Measurements from ENCODE around the gene SEC61B.
A peak's percentile ranks its signal among the peaks of the same experiment; 100 is the strongest.

SEC61B gene

GRCh38 chr9:99182356-99182755 lies 39.7 kb upstream of the SEC61B start:
- no peaks in the 10 kb centered on the region for H3K79me2 ChIP-seq (ENCODE audit: insufficient read depth, low read length)
- H3K27me3 ChIP-seq (ENCODE audit: low read length) = no peaks in the 10 kb centered on the region
- peak overlapping the region; percentile 52 for H3K4me2 ChIP-seq (ENCODE audit: low read depth, low read length, poor library complexity, severe bottlenecking)
- no peaks in the 10 kb centered on the region for H3K9me3 ChIP-seq (ENCODE audit: insufficient read depth, low read length)
- H3K27ac ChIP-seq (ENCODE audit: low read depth, low read length) = peak overlapping the region; percentile 93
- peak overlapping the region; percentile 56 for H3K9ac ChIP-seq (ENCODE audit: low read length)
- TF ChIP-seq, protein P1, sequence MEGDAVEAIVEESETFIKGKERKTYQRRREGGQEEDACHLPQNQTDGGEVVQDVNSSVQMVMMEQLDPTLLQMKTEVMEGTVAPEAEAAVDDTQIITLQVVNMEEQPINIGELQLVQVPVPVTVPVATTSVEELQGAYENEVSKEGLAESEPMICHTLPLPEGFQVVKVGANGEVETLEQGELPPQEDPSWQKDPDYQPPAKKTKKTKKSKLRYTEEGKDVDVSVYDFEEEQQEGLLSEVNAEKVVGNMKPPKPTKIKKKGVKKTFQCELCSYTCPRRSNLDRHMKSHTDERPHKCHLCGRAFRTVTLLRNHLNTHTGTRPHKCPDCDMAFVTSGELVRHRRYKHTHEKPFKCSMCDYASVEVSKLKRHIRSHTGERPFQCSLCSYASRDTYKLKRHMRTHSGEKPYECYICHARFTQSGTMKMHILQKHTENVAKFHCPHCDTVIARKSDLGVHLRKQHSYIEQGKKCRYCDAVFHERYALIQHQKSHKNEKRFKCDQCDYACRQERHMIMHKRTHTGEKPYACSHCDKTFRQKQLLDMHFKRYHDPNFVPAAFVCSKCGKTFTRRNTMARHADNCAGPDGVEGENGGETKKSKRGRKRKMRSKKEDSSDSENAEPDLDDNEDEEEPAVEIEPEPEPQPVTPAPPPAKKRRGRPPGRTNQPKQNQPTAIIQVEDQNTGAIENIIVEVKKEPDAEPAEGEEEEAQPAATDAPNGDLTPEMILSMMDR (IDR thresholded peaks at IDR 0.05; ENCODE audit: insufficient read depth, low read length, poor library complexity, severe bottlenecking) = no peak
- no peak for TF ChIP-seq EZH2phosphoT487 (conservative IDR thresholded peaks at IDR 0.05; ENCODE audit: low read length)
- no peak overlapping the region for H3K4me3 ChIP-seq (ENCODE audit: insufficient read depth, low read length, poor library complexity, severe bottlenecking)
- H3F3A ChIP-seq (ENCODE audit: insufficient read depth) = peaks cover 48% of the 10 kb centered on the region
- no peaks in the 10 kb centered on the region for H3K9me2 ChIP-seq (replicated peaks; ENCODE audit: insufficient read depth, low read length)
- no peaks in the 10 kb centered on the region for H4K20me1 ChIP-seq (ENCODE audit: low read depth, low read length)
- H2AFZ ChIP-seq (ENCODE audit: low read depth, low read length, severe bottlenecking) = no peak overlapping the region
- no peaks in the 10 kb centered on the region for H3K36me3 ChIP-seq (ENCODE audit: low read length)

DNA sequence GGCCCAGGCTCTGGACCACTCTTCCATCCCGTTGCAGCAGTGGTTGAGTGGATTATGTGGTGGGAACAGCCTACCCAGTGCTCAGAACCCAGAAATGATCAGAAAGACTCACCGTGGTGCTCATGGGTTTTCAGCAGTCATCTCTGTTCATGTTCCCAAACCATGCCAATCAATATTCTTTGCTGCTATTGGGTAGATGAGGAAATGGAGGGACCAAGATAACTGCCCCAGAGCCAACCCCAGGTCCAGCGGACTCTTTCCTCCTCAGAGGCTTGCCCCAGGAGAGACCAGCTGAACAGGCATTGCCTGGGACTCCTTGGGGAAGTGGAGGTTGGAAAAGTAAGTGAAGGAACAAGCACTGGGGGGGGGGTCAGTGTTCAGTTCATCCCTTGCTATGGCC lies 38.5 kb upstream of the SEC61B start:
- Histone ChIP-seq H3K9me2 (replicated peaks; ENCODE audit: insufficient read depth, low read length) (no peaks in the 10 kb centered on the region), H3K4me3 (ENCODE audit: insufficient read depth, low read length, poor library complexity, severe bottlenecking) (no peak overlapping the region), H4K20me1 (ENCODE audit: low read depth, low read length) (no peaks in the 10 kb centered on the region), H3K27me3 (ENCODE audit: low read length) (no peaks in the 10 kb centered on the region), H3F3A (ENCODE audit: insufficient read depth) (peaks cover 36% of the 10 kb centered on the region), H3K9ac (ENCODE audit: low read length) (peak overlapping the region; percentile 56), H3K9me3 (ENCODE audit: insufficient read depth, low read length) (no peaks in the 10 kb centered on the region), H3K36me3 (ENCODE audit: low read length) (no peaks in the 10 kb centered on the region), H3K27ac (ENCODE audit: low read depth, low read length) (peak overlapping the region; percentile 93), H3K4me2 (ENCODE audit: low read depth, low read length, poor library complexity, severe bottlenecking) (peak overlapping the region; percentile 52), H2AFZ (ENCODE audit: low read depth, low read length, severe bottlenecking) (peak overlapping the region; percentile 6), H3K79me2 (ENCODE audit: insufficient read depth, low read length) (no peaks in the 10 kb centered on the region)
- TF ChIP-seq, protein P1 (IDR thresholded peaks at IDR 0.05; ENCODE audit: insufficient read depth, low read length, poor library complexity, severe bottlenecking) = no peak
- TF ChIP-seq EZH2phosphoT487 (conservative IDR thresholded peaks at IDR 0.05; ENCODE audit: low read length) = no peak

DNA sequence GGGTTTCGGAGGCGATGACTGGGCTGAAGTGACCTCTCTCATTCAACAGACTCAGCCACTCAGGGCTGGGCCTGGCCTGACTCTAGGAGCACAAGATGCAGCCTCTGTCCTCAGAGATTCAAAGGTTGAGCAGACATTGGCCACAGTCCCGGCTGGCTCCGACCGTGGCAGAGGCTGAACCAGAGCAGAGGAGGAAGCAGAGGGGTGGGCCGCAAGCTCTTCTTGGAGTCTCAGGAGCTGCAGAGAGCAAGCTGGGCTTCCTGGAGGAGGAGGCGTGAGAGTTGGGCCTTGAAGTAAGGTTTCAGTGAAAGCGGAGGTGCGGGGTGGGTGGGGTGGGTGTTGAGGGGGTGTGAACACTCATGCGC lies 38.0 kb upstream of the SEC61B start:
- H3K27ac ChIP-seq (ENCODE audit: low read depth, low read length) = peak overlapping the region; percentile 93
- no peaks in the 10 kb centered on the region for H3K9me3 ChIP-seq (ENCODE audit: insufficient read depth, low read length)
- H3K36me3 ChIP-seq (ENCODE audit: low read length) = no peaks in the 10 kb centered on the region
- H3K4me3 ChIP-seq (ENCODE audit: insufficient read depth, low read length, poor library complexity, severe bottlenecking) = no peak overlapping the region
- peak overlapping the region; percentile 56 for H3K9ac ChIP-seq (ENCODE audit: low read length)
- no peaks in the 10 kb centered on the region for H3K79me2 ChIP-seq (ENCODE audit: insufficient read depth, low read length)
- no peaks in the 10 kb centered on the region for H4K20me1 ChIP-seq (ENCODE audit: low read depth, low read length)
- TF ChIP-seq, protein P1 (IDR thresholded peaks at IDR 0.05; ENCODE audit: insufficient read depth, low read length, poor library complexity, severe bottlenecking) = no peak
- TF ChIP-seq EZH2phosphoT487 (conservative IDR thresholded peaks at IDR 0.05; ENCODE audit: low read length) = no peak
- H3F3A ChIP-seq (ENCODE audit: insufficient read depth) = peaks cover 31% of the 10 kb centered on the region
- H3K4me2 ChIP-seq (ENCODE audit: low read depth, low read length, poor library complexity, severe bottlenecking) = peak overlapping the region; percentile 52
- no peaks in the 10 kb centered on the region for H3K27me3 ChIP-seq (ENCODE audit: low read length)
- H2AFZ ChIP-seq (ENCODE audit: low read depth, low read length, severe bottlenecking) = no peak overlapping the region
- no peaks in the 10 kb centered on the region for H3K9me2 ChIP-seq (replicated peaks; ENCODE audit: insufficient read depth, low read length)

Data from SU-DHL-6 (cell line).